HG03432 (cell line): ENCODE results near the gene JHY.
"Not testable (repeated sequence)": the region's sequence is repeated elsewhere in the genome, so short reads cannot be mapped to it uniquely, and the experiment has no call there.

Experiments used
- ATAC-seq: cut with Tn5 transposase; IDR thresholded peaks from one replicate; pipeline ENCODE4 v1.9.1; 2021; ENCODE audit warnings: mild to moderate bottlenecking, moderate library complexity; ENCODE audit not compliant: unreplicated experiment

Gene JHY

GRCh38 chr11:122882189-122882856, at the start of gene JHY:
Gene JHY (plus strand): TSS chr11:122882759. CDS start chr11:122885850, 3,091 bp downstream.
- ATAC-seq = no peak

GRCh38 chr11:122833846-122834464, 48.6 kb upstream of the JHY start:
- ATAC-seq = no peak

- no peak for ATAC-seq
These were observed 45.6 kb upstream of the JHY start for GRCh38 chr11:122836916-122837315.

- no peak for ATAC-seq
These were observed 44.8 kb upstream of the JHY start for GRCh38 chr11:122837528-122838346.

- peak; percentile 78 for ATAC-seq
These were observed 39.0 kb upstream of the JHY start for GRCh38 chr11:122843281-122844141.

GRCh38 chr11:122847466-122847865, 35.1 kb upstream of the JHY start:
- ATAC-seq = no peak

- no peak for ATAC-seq
These were observed 34.4 kb upstream of the JHY start for GRCh38 chr11:122848186-122848585.

GRCh38 chr11:122850076-122850631, 32.4 kb upstream of the JHY start:
- no peak for ATAC-seq

GRCh38 chr11:122851366-122851966, 31.1 kb upstream of the JHY start:
- peak; percentile 67 for ATAC-seq

- ATAC-seq = no peak
These were observed 30.3 kb upstream of the JHY start for GRCh38 chr11:122852074-122852795.

GRCh38 chr11:122852796-122853160, 29.8 kb upstream of the JHY start:
- no peak for ATAC-seq

GRCh38 chr11:122853261-122853660, 29.3 kb upstream of the JHY start:
- no peak for ATAC-seq

- no peak for ATAC-seq
These were observed 28.6 kb upstream of the JHY start for GRCh38 chr11:122853971-122854446.

- no peak for ATAC-seq
These were observed 20.9 kb upstream of the JHY start for GRCh38 chr11:122861631-122862030.

GRCh38 chr11:122862091-122862490, 20.5 kb upstream of the JHY start:
- no peak for ATAC-seq

- ATAC-seq = not testable (repeated sequence)
These were observed 19.4 kb upstream of the JHY start for GRCh38 chr11:122863154-122863553.

GRCh38 chr11:122863704-122864326, 18.7 kb upstream of the JHY start:
- ATAC-seq = no peak

GRCh38 chr11:122864386-122865115, 18.0 kb upstream of the JHY start:
- no peak for ATAC-seq
